ENCODE measurements around the gene HECTD4. TPM values are rescaled to one million over a fixed set of nuclear protein-coding genes. Genes with fewer than 3 reads are reported as not detected.
"Not testable (repeated sequence)": the region's sequence is repeated elsewhere in the genome, so short reads cannot be mapped to it uniquely, and the experiment has no call there.

The HECTD4 gene
- total and polyA plus RNA-seq, 2 of the 4 experiments (the other 2 are of a cell fraction) = 12.9 to 13.0 TPM

GRCh38 chr12:112348926-112349325 lies 33.3 kb downstream of the HECTD4 start:
- H2BK5ac ChIP-seq (ENCODE audit: low read depth, low read length, poor library complexity, severe bottlenecking); H3K27ac ChIP-seq (ENCODE audit: insufficient read depth, low read length); H3K4me1 ChIP-seq (ENCODE audit: control insufficient read depth, insufficient read depth, low read length); H2AFZ ChIP-seq (replicated peaks; ENCODE audit: low read length, poor library complexity); dilution Hi-C loops (cut with HindIII; ENCODE audit: low sequenced_read_pairs, unreplicated experiment); POLR2A ChIA-PET (ENCODE audit: unreplicated experiment); H3K9ac ChIP-seq (ENCODE audit: low read depth, low read length); H3K27me3 ChIP-seq (ENCODE audit: control insufficient read depth, insufficient read depth, low read length); H3K4ac ChIP-seq (ENCODE audit: low read depth, low read length); H4K91ac ChIP-seq (ENCODE audit: insufficient read depth, low read depth, low read length); intact Hi-C loops (cut with micrococcal nuclease); in situ Hi-C loops (cut with MboI; ENCODE audit: low sequenced_read_pairs); ATAC-seq (ENCODE audit: low read depth); H2AK9ac ChIP-seq (replicated peaks; ENCODE audit: low read depth, low read length, poor library complexity); H3K14ac ChIP-seq (replicated peaks; ENCODE audit: low read depth, low read length); H3K9me3 ChIP-seq (ENCODE audit: control insufficient read depth, insufficient read depth, low read length); H2BK15ac ChIP-seq (ENCODE audit: low read depth, low read length); H4K5ac ChIP-seq (ENCODE audit: low read depth, low read length); H3K23ac ChIP-seq (ENCODE audit: low read depth, low read length); H3K18ac ChIP-seq (ENCODE audit: low read depth, low read length); H3K4me2 ChIP-seq (ENCODE audit: low read depth, low read length); H4K8ac ChIP-seq (ENCODE audit: low read depth in 2 of 2, low read length in 2 of 2); BruUV-seq (replicated peaks); H2BK120ac ChIP-seq (ENCODE audit: low read depth, low read length); H2BK20ac ChIP-seq (ENCODE audit: low read depth, low read length); DNase-seq; H3K36me3 ChIP-seq (ENCODE audit: control insufficient read depth, insufficient read depth, low read length); H2AK5ac ChIP-seq (ENCODE audit: low read depth, low read length); H3K56ac ChIP-seq (ENCODE audit: extremely low read depth, insufficient read depth, low read length); H3K9me1 ChIP-seq (ENCODE audit: insufficient read depth, low read length); CTCF ChIA-PET; H3K4me3 ChIP-seq (ENCODE audit: insufficient read depth, low read depth, low read length): not testable (repeated sequence)
- WGBS, 2 experiments (ENCODE audit: extremely low coverage in 2 of 2, insufficient read length in 1 of 2) = no CpG with 5 or more reads among the region's 6 CpGs
- Histone ChIP-seq H3K79me1 (ENCODE audit: low read depth in 1 of 2, low read length in 2 of 2) (peaks cover 40 to 71% of the 10 kb centered on the region in 2 experiments), H4K20me1 (ENCODE audit: insufficient read depth, low read length) (peaks cover 39% of the 10 kb centered on the region)

All from IMR-90 (cell line).